Measurements from ENCODE around the gene TIMM22. TPM values are rescaled to one million over a fixed set of nuclear protein-coding genes. Genes with fewer than 3 reads are reported as not detected.

TIMM22 gene
- total and polyA plus RNA-seq, 10 donors, result 5.1 to 14.3 (median 11.0) TPM

GRCh38 chr17:1008008-1008761, 11.3 kb downstream of the TIMM22 start:
- Histone ChIP-seq H3K9me3 (no peaks in the 10 kb centered on the region), H3K4me3 (no peak overlapping the region), H3K27me3 (replicated peaks in 1 of 7) (no peaks in the 10 kb centered on the region), H3K36me3 (peaks cover 0 to 98% (median 83%) of the 10 kb centered on the region in 6 donors), H3K4me1 (peaks cover 12 to 72% (median 46%) of the 10 kb centered on the region in 6 donors), H3K27ac (peak overlapping the region in 7 of 8 donors; percentile 2 to 63 (median 42))
- 91 to 98% (median 93%) methylated on average over 18 to 21 of the region's 21 CpGs for WGBS, 5 donors
- TF ChIP-seq CTCF (IDR thresholded peaks at IDR 0.05 in 8 of 11, conservative IDR thresholded peaks at IDR 0.05 in 3 of 11), result no peak
- no peak for TF ChIP-seq POLR2A (IDR thresholded peaks at IDR 0.05)
- peak in 1 of 3 donors; percentile 13 for TF ChIP-seq POLR2AphosphoS5 (IDR thresholded peaks at IDR 0.05)
- intact Hi-C loops (cut with DNase I; ENCODE audit: low total_unique reads), result loop anchor here (10.0 kb wide), 1 partner anchor 47 kb away; no protein-coding TSS in a partner anchor
- DNase-seq, result peak; percentile 72

- Histone ChIP-seq H3K4me1 (peaks cover 9 to 59% (median 35%) of the 10 kb centered on the region in 6 donors), H3K9me3 (no peaks in the 10 kb centered on the region), H3K36me3 (peaks cover 0 to 92% (median 76%) of the 10 kb centered on the region in 6 donors), H3K27me3 (replicated peaks in 1 of 7) (no peaks in the 10 kb centered on the region), H3K4me3 (no peak overlapping the region), H3K27ac (peak overlapping the region in 1 of 8 donors; percentile 5)
- intact Hi-C loops (cut with DNase I; ENCODE audit: low total_unique reads), result loop anchor here (10.0 kb wide), 1 partner anchor 45 kb away; no protein-coding TSS in a partner anchor
- TF ChIP-seq CTCF (IDR thresholded peaks at IDR 0.05 in 8 of 11, conservative IDR thresholded peaks at IDR 0.05 in 3 of 11) (no peak), POLR2AphosphoS5 (IDR thresholded peaks at IDR 0.05) (peak in 1 of 3 donors; percentile 24), POLR2A (IDR thresholded peaks at IDR 0.05) (no peak)
- no peak for DNase-seq
- WGBS, 5 donors, result 80 to 84% (median 83%) methylated on average over 14 to 19 of the region's 19 CpGs
Measured at GRCh38 chr17:1009229-1010085, 12.5 kb downstream of the TIMM22 start.

GRCh38 chr17:1010086-1010450, 13.1 kb downstream of the TIMM22 start:
- no peak for TF ChIP-seq POLR2A (IDR thresholded peaks at IDR 0.05)
- TF ChIP-seq CTCF (IDR thresholded peaks at IDR 0.05 in 8 of 11, conservative IDR thresholded peaks at IDR 0.05 in 3 of 11), result no peak
- TF ChIP-seq POLR2AphosphoS5 (IDR thresholded peaks at IDR 0.05), result no peak
- intact Hi-C loops (cut with DNase I; ENCODE audit: low total_unique reads), result no loop called here
- Histone ChIP-seq H3K36me3 (peaks cover 0 to 92% (median 70%) of the 10 kb centered on the region in 6 donors), H3K27me3 (replicated peaks in 1 of 7) (no peaks in the 10 kb centered on the region), H3K9me3 (no peaks in the 10 kb centered on the region), H3K27ac (peak overlapping the region in 5 of 8 donors; percentile 10 to 41 (median 35)), H3K4me1 (peaks cover 6 to 53% (median 29%) of the 10 kb centered on the region in 6 donors), H3K4me3 (no peak overlapping the region)
- peak; percentile 61 for DNase-seq
- WGBS, 5 donors, result 92 to 95% (median 93%) methylated on average over 6 to 10 of the region's 10 CpGs
